K562 (cell line): ENCODE data around the gene MYOCD.

Experiments used
- COPS2 ChIP-seq: fragments of 450-650 bp; conservative IDR thresholded peaks from 2 replicates; pipeline ENCODE4 v1.6.1; 2016; ENCODE audit warnings: mild to moderate bottlenecking, moderate library complexity
- FOXP4 ChIP-seq: sonication (generic); formaldehyde crosslinking; IDR thresholded peaks from 2 replicates; pipeline ENCODE4 v1.8.0; 2022; ENCODE audit warnings: mild to moderate bottlenecking, missing genetic modification reagents, borderline replicate concordance
- GTF2F1 ChIP-seq: IDR thresholded peaks from 2 replicates; pipeline ENCODE4 v1.6.1; 2011; ENCODE audit warnings: low read depth, low read length, improper control_type of control experiment
- JUND ChIP-seq, 2 experiments: IDR thresholded peaks; 2 replicates in 1 of 2; 3 replicates in 1 of 2; pipeline ENCODE4 v1.6.1; 2011; ENCODE audit warnings: borderline replicate concordance in 2 of 2, low read depth in 2 of 2, low read length in 2 of 2, improper control_type of control experiment in 1 of 2, missing biosample characterization in 1 of 2, missing genetic modification characterization in 1 of 2, missing genetic modification reagents in 1 of 2
- KAT7 ChIP-seq: sonication (generic); formaldehyde crosslinking; IDR thresholded peaks from 2 replicates; pipeline ENCODE4 v1.8.0; 2022; ENCODE audit warnings: missing genetic modification reagents, mild to moderate bottlenecking, borderline replicate concordance
- MAFK ChIP-seq: IDR thresholded peaks from 2 replicates; pipeline ENCODE4 v1.6.1; 2011; ENCODE audit warnings: low read length, improper control_type of control experiment
- MEF2A ChIP-seq: IDR thresholded peaks from 2 replicates; pipeline ENCODE4 v1.6.1; 2011; ENCODE audit warnings: low read depth, mild to moderate bottlenecking, low read length, moderate library complexity; ENCODE audit not compliant: control insufficient read depth
- POLR2A ChIP-seq: fragments of 450-650 bp; conservative IDR thresholded peaks from 2 replicates; pipeline ENCODE4 v1.6.1; 2016
- POLR2AphosphoS5 ChIP-seq: IDR thresholded peaks from 2 replicates; pipeline ENCODE4 v1.6.1; 2011; ENCODE audit warnings: mild to moderate bottlenecking, low read depth, low read length, moderate library complexity; ENCODE audit not compliant: control insufficient read depth, insufficient read depth
- RFX1 ChIP-seq: fragments of 450-650 bp; IDR thresholded peaks from 2 replicates; pipeline ENCODE4 v1.6.1; 2016; ENCODE audit warnings: mild to moderate bottlenecking, moderate library complexity
- RNF2 ChIP-seq: sonication (generic); IDR thresholded peaks from 2 replicates; pipeline ENCODE4 v1.6.1; 2016
- SMC3 ChIP-seq: conservative IDR thresholded peaks from 2 replicates; pipeline ENCODE4 v1.6.1; 2011; ENCODE audit warnings: low read depth, low read length, improper control_type of control experiment; ENCODE audit not compliant: insufficient read depth
- ZNF354B ChIP-seq: fragments of 250-450 bp; sonication (Bioruptor Pico); IDR thresholded peaks from 2 replicates; pipeline ENCODE4 v1.4.0; 2020

GRCh38 chr17:12815642-12816141 lies 150.0 kb downstream of the MYOCD start:
- TF ChIP-seq POLR2A (no peak), SMC3 (no peak), RNF2 (no peak), COPS2 (no peak), MAFK (no peak), ZNF354B (CRISPR knock-in tag) (no peak), FOXP4 (CRISPR knock-in tag) (no peak), JUND (IDR thresholded peaks at IDR 0.05; ENCODE audit: borderline replicate concordance, low read depth, low read length) (no peak), JUND (tag; IDR thresholded peaks at IDR 0.05; ENCODE audit: borderline replicate concordance, low read depth, low read length) (no peak), GTF2F1 (no peak), POLR2AphosphoS5 (no peak), RFX1 (no peak), KAT7 (CRISPR knock-in tag) (no peak), MEF2A (no peak)
